DOHH2 (cell line): Measurements from ENCODE around the gene CCDC91.

Source experiments
- EZH2phosphoT487 ChIP-seq: fragments of 200-600 bp; sonication (generic); IDR thresholded peaks from 2 replicates; pipeline ENCODE4 v1.6.1; 2017; ENCODE audit warnings: borderline replicate concordance, mild to moderate bottlenecking, antibody characterized with exemption, low read length, moderate library complexity, mixed read lengths
- TF ChIP-seq, protein P1 (sequence below): fragments of 200-600 bp; sonication (generic); IDR thresholded peaks from one replicate; pipeline ENCODE4 v1.5.1; 2014; ENCODE audit warnings: antibody characterized with exemption, mild to moderate bottlenecking, low read depth, low read length; ENCODE audit not compliant: poor library complexity, severe bottlenecking

DNA sequence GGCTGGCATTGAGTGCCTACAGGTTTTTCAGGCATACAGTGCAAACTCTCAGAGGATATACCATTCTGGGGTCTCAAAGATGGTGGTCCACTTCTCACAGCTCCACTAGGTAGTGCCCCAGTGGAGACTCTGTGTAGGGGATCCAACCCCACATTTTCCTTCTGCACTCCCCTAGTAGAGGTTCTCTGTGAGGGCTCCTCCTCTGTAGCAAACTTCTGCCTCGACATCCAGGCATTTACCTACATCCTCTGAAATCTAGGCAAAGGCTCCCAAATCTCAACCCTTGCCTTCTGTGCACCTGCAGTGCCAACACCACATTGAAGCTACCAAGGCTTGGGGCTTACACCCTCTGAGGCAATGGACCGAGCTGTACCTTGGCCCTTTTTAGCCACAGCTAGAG lies 179.2 kb downstream of the CCDC91 start:
- TF ChIP-seq, protein P1, sequence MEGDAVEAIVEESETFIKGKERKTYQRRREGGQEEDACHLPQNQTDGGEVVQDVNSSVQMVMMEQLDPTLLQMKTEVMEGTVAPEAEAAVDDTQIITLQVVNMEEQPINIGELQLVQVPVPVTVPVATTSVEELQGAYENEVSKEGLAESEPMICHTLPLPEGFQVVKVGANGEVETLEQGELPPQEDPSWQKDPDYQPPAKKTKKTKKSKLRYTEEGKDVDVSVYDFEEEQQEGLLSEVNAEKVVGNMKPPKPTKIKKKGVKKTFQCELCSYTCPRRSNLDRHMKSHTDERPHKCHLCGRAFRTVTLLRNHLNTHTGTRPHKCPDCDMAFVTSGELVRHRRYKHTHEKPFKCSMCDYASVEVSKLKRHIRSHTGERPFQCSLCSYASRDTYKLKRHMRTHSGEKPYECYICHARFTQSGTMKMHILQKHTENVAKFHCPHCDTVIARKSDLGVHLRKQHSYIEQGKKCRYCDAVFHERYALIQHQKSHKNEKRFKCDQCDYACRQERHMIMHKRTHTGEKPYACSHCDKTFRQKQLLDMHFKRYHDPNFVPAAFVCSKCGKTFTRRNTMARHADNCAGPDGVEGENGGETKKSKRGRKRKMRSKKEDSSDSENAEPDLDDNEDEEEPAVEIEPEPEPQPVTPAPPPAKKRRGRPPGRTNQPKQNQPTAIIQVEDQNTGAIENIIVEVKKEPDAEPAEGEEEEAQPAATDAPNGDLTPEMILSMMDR: no peak
- no peak for TF ChIP-seq EZH2phosphoT487
